WERI-Rb-1 (cell line): ENCODE results near the gene SRSF4.

Experiments used
- DNase-seq: peaks from one replicate; pipeline ENCODE4 v3.0.0-alpha.2; 2020
- H3K27ac ChIP-seq: fragments of 250-450 bp; sonication (Bioruptor Pico); 2 replicates; pipeline ENCODE4 v1.5.1; 2020; ENCODE audit warnings: mild to moderate bottlenecking, moderate library complexity
- H3K27me3 ChIP-seq: fragments of 250-450 bp; sonication (Bioruptor Pico); 2 replicates; pipeline ENCODE4 v1.5.1; 2021; ENCODE audit warnings: mild to moderate bottlenecking, low read depth, moderate library complexity; ENCODE audit not compliant: insufficient read depth, severe bottlenecking
- H3K36me3 ChIP-seq: fragments of 250-450 bp; sonication (Bioruptor Pico); 2 replicates; pipeline ENCODE4 v1.5.1; 2020; ENCODE audit warnings: mild to moderate bottlenecking, moderate library complexity
- H3K4me3 ChIP-seq: 2 replicates; pipeline ENCODE4 v1.5.1; 2011; ENCODE audit warnings: low read depth, mild to moderate bottlenecking, control low read depth, low read length
- H3K9me3 ChIP-seq: fragments of 250-450 bp; sonication (Bioruptor Pico); 2 replicates; pipeline ENCODE4 v1.5.1; 2021; ENCODE audit warnings: mild to moderate bottlenecking, moderate library complexity; ENCODE audit not compliant: severe bottlenecking
- TF ChIP-seq, protein P1 (sequence below): IDR thresholded peaks from 2 replicates; pipeline ENCODE4 v1.5.1; 2011; ENCODE audit warnings: low read depth, mild to moderate bottlenecking, control low read depth, inconsistent platforms, low read length

SRSF4 gene

DNA sequence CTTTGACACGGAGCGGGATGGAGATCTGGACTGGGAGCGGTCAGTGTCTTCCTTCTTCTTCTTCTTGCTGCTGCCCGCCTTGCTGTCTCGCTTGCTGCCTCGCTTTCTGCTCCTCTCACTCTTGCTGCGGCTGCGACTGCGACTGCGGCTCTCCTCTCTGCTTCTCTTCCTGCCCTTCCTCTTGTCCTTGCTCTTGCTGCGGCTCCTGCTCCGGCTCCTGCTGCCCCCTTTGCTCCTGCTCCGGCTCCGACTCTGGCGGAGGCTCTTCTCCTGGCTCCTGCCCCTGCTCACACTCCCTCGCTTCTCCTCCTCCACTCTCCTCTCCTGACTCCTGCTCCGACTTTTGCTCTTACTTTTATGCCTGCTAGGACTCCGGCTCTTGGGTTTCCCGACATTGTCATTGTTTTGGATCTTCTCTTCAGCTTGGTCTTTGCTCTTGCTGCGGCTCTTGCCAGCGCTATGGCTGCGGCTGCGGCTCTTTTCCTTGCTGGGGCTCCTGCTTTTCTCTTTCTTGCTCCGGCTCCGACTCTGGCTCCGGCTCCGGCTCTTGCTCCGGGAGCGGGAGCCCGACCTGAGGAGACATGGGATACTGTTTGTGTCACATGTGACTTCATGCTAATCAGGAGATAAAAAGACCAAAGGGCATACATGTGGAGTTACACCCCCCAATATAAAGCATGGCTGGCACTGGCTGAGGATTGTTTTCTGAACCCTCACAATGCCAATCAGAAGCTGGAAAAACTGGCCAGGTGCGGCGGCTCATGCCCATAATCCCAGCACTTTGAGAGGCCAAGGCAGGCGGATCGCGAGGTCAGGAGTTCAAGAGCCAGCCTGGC lies 32.8 kb downstream of the SRSF4 start:
- Histone ChIP-seq H3K9me3 (no peaks in the 10 kb centered on the region), H3K27me3 (no peaks in the 10 kb centered on the region), H3K27ac (no peak overlapping the region), H3K36me3 (peaks cover 91% of the 10 kb centered on the region), H3K4me3 (no peak overlapping the region)
- no peak for DNase-seq
- TF ChIP-seq, protein P1, sequence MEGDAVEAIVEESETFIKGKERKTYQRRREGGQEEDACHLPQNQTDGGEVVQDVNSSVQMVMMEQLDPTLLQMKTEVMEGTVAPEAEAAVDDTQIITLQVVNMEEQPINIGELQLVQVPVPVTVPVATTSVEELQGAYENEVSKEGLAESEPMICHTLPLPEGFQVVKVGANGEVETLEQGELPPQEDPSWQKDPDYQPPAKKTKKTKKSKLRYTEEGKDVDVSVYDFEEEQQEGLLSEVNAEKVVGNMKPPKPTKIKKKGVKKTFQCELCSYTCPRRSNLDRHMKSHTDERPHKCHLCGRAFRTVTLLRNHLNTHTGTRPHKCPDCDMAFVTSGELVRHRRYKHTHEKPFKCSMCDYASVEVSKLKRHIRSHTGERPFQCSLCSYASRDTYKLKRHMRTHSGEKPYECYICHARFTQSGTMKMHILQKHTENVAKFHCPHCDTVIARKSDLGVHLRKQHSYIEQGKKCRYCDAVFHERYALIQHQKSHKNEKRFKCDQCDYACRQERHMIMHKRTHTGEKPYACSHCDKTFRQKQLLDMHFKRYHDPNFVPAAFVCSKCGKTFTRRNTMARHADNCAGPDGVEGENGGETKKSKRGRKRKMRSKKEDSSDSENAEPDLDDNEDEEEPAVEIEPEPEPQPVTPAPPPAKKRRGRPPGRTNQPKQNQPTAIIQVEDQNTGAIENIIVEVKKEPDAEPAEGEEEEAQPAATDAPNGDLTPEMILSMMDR, result no peak

DNA sequence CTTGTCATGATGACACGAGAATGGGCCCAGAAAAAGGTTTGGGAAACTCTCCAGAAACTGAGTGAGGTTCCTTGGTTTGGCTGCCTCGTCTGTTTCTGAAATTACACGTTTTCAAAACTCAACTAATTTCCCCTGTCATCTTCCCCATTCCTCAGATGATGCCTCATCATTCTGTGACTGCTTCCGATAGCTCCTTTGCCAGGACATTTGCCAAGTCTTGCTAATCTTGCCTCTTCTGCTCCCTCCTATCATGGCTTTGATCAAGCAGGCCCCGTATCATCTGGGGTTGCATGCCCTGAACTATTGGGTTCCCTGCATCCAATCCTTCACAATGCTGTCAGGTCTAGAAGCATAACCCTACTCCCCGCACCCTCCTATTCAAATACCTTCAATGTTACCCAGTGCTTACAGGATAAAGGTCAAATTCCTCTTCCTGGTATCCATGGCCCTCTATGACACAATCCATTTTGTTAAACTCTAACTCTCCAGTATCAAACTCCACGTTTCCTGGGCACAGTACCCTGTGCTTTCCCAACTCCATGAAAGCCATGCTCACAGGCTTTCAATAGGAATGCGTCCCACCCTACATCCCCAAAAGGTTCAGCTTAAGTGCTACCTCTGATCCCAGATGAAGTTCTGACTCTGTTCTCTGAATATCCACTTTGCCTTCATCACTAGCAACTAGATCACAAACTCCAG lies 35.8 kb downstream of the SRSF4 start:
- H3K27me3 ChIP-seq, result no peaks in the 10 kb centered on the region
- H3K4me3 ChIP-seq, result no peak overlapping the region
- no peak for DNase-seq
- H3K27ac ChIP-seq, result no peak overlapping the region
- peaks cover 63% of the 10 kb centered on the region for H3K36me3 ChIP-seq
- TF ChIP-seq, protein P1, result no peak
- H3K9me3 ChIP-seq, result no peaks in the 10 kb centered on the region

- no peak overlapping the region for H3K4me3 ChIP-seq
- TF ChIP-seq, protein P1, result no peak
- peaks cover 47% of the 10 kb centered on the region for H3K36me3 ChIP-seq
- H3K27me3 ChIP-seq, result no peaks in the 10 kb centered on the region
- H3K9me3 ChIP-seq, result no peaks in the 10 kb centered on the region
- no peak overlapping the region for H3K27ac ChIP-seq
- no peak for DNase-seq
These were observed 37.5 kb downstream of the SRSF4 start for GRCh38 chr1:29144178-29144577.

DNA sequence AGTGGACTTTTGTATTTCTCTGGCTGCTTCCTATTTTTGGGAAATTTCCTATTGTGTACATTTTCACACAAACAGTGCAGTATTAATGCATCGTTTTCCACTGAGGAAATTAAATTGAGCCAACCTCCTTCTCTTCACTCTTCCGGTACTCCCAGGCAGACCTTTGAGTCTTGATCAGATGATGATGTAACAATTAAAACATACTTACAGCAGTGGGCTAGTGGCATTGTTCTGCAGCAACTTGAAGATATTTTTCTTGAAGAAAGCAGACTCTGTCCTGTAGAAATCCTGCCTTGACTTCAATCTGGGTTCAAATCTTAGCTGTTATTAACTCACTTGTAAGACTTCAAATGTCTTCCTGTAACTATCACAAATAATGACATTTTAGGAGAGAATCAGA lies 39.0 kb downstream of the SRSF4 start:
- Histone ChIP-seq H3K27me3 (no peaks in the 10 kb centered on the region), H3K9me3 (no peaks in the 10 kb centered on the region), H3K27ac (no peak overlapping the region), H3K36me3 (peaks cover 32% of the 10 kb centered on the region), H3K4me3 (no peak overlapping the region)
- no peak for DNase-seq
- TF ChIP-seq, protein P1, result no peak

DNA sequence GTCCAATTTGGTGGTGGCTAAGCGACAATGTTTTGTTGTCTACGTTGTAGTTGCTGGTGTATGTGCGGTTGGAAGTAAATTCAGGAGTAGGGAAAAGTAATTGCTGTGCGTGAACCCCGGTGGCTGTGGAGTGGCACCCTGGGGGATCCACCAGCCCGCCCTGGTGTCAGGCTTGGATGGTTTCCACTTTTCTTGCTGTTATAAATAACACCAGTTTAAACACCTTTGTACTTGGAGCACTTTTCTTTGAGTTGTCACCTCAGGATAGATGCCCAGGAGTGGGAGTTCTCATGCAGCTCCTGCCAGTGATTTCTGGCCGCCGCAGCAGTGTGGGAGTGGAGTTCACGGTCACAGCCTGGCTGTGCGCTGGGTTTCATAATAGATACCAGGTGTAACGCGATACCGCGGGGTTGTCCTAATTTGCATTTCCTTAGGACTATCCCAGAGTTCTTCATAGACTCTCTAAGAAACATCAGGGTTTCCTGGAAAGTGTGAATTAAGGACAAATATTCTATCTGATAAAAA lies 45.2 kb downstream of the SRSF4 start:
- no peaks in the 10 kb centered on the region for H3K36me3 ChIP-seq
- no peak overlapping the region for H3K27ac ChIP-seq
- no peak for DNase-seq
- H3K27me3 ChIP-seq, result no peaks in the 10 kb centered on the region
- H3K4me3 ChIP-seq, result no peak overlapping the region
- no peaks in the 10 kb centered on the region for H3K9me3 ChIP-seq
- TF ChIP-seq, protein P1, result no peak
